ENCODE measurements around the gene PCBP3.

The PCBP3 gene

GRCh38 chr21:45763074-45763473, 119.5 kb downstream of the PCBP3 start:
- DNase-seq (ENCODE audit: low read depth), result peak; percentile 44
- H3K4me3 ChIP-seq (ENCODE audit: low read depth, low read length), result no peak overlapping the region
- in situ Hi-C loops (cut with HindIII; ENCODE audit: low sequenced_read_pairs), result no loop called here
- TF ChIP-seq CTCF (IDR thresholded peaks at IDR 0.05; ENCODE audit: low read depth, low read length, missing control alignments), result no peak

- TF ChIP-seq CTCF (IDR thresholded peaks at IDR 0.05; ENCODE audit: low read depth, low read length, missing control alignments), result no peak
- H3K4me3 ChIP-seq (ENCODE audit: low read depth, low read length), result no peak overlapping the region
- in situ Hi-C loops (cut with HindIII; ENCODE audit: low sequenced_read_pairs), result no loop called here
- no peak for DNase-seq (ENCODE audit: low read depth)
These were observed 120.0 kb downstream of the PCBP3 start for GRCh38 chr21:45763506-45763905.

- in situ Hi-C loops (cut with HindIII; ENCODE audit: low sequenced_read_pairs), result no loop called here
- no peak overlapping the region for H3K4me3 ChIP-seq (ENCODE audit: low read depth, low read length)
- TF ChIP-seq CTCF (IDR thresholded peaks at IDR 0.05; ENCODE audit: low read depth, low read length, missing control alignments), result no peak
- no peak for DNase-seq (ENCODE audit: low read depth)
These were observed 121.3 kb downstream of the PCBP3 start for GRCh38 chr21:45764792-45765191.

GRCh38 chr21:45765375-45765774, 121.8 kb downstream of the PCBP3 start:
- no peak for TF ChIP-seq CTCF (IDR thresholded peaks at IDR 0.05; ENCODE audit: low read depth, low read length, missing control alignments)
- DNase-seq (ENCODE audit: low read depth), result no peak

GRCh38 chr21:45766055-45766454, 122.5 kb downstream of the PCBP3 start:
- in situ Hi-C loops (cut with HindIII; ENCODE audit: low sequenced_read_pairs), result no loop called here
- no peak for DNase-seq (ENCODE audit: low read depth)
- no peak overlapping the region for H3K4me3 ChIP-seq (ENCODE audit: low read depth, low read length)
- TF ChIP-seq CTCF (IDR thresholded peaks at IDR 0.05; ENCODE audit: low read depth, low read length, missing control alignments), result no peak

More at GRCh38 chr21:45765375-45765774, 121.8 kb downstream of the PCBP3 start:
- no peak overlapping the region for H3K4me3 ChIP-seq (ENCODE audit: low read depth, low read length)
- in situ Hi-C loops (cut with HindIII; ENCODE audit: low sequenced_read_pairs), result no loop called here

GRCh38 chr21:45766501-45766900, 123.0 kb downstream of the PCBP3 start:
- in situ Hi-C loops (cut with HindIII; ENCODE audit: low sequenced_read_pairs), result no loop called here
- TF ChIP-seq CTCF (IDR thresholded peaks at IDR 0.05; ENCODE audit: low read depth, low read length, missing control alignments), result no peak
- DNase-seq (ENCODE audit: low read depth), result no peak
- H3K4me3 ChIP-seq (ENCODE audit: low read depth, low read length), result no peak overlapping the region

Measured in astrocyte of the cerebellum (primary cell).